HCT116 (cell line): Measurements from ENCODE around the gene EYA2. TPM values are rescaled to one million over a fixed set of nuclear protein-coding genes. Genes with fewer than 3 reads are reported as not detected.

Experiments used
- ATAC-seq: fragments of 200-7000 bp; cut with Tn5 transposase; 2 replicates; pipeline ENCODE4 v1.9.1; 2020; ENCODE audit warnings: mild to moderate bottlenecking, moderate library complexity
- BruUV-seq: library from RNA; stranded (reverse); fragments of 400-500 nt; replicated peaks from 2 replicates; lab custom pipeline; 2021; lab: Mats Ljungman, UMichigan
- CTCF ChIA-PET: fragments of 300-600 bp; sonication (Branson Sonifier 250); formaldehyde crosslinking; loops from one replicate; lab custom pipeline; 2021; ENCODE audit warnings: antibody characterized with exemption; lab: Charles Lee
- POLR2A ChIA-PET: fragments of 300-600, 350-600 bp; sonication (Branson Sonifier 250); formaldehyde crosslinking; loops from one replicate; lab custom pipeline; 2021; ENCODE audit warnings: antibody characterized with exemption; lab: Charles Lee
- RAD21 ChIA-PET, 2 experiments: fragments of 300-600 bp; sonication (Branson Sonifier 250); formaldehyde crosslinking; loops; one replicate each; lab custom pipeline; 2023; ENCODE audit warnings: low total read pairs in 2 of 2; ENCODE audit not compliant: uncharacterized antibody in 2 of 2, unreplicated experiment in 2 of 2, low non-redundant PET in 1 of 2; lab: Charles Lee
- DNase-seq: peaks from one replicate; pipeline ENCODE4 v3.0.0-alpha.2; 2010; ENCODE audit warnings: low read depth, low spot score
- H2AFZ ChIP-seq: fragments of 200-600 bp; shearing (Covaris generic), sonication (generic); 2 replicates; pipeline ENCODE4 v1.6.1; 2017; ENCODE audit warnings: low read depth, mixed run types, mixed read lengths, antibody characterized with exemption, low read length; ENCODE audit not compliant: poor library complexity, severe bottlenecking
- H3K27ac ChIP-seq: 2 replicates; pipeline ENCODE4 v1.5.1; 2012; ENCODE audit warnings: low read depth, low read length
- H3K27me3 ChIP-seq: fragments of 200-600 bp; sonication (generic); 2 replicates; pipeline ENCODE4 v1.6.1; 2016; ENCODE audit warnings: mixed run types, low read length, mixed read lengths; ENCODE audit not compliant: insufficient read depth
- H3K36me3 ChIP-seq, 2 experiments: fragments of 200-500 bp in 1 of 2; fragments of 200-600 bp in 1 of 2; sonication (Bioruptor generic) in 1 of 2; sonication (generic) in 1 of 2; 2 replicates each; pipeline versions ENCODE4 v1.5.1 to v1.6.1; 2014 to 2016; ENCODE audit warnings: low read length in 2 of 2, inconsistent platforms in 1 of 2, mixed read lengths in 1 of 2, mixed run types in 1 of 2; ENCODE audit not compliant: insufficient read depth in 2 of 2, control insufficient read depth in 1 of 2
- H3K4me1 ChIP-seq, 2 experiments: fragments of 200-600 bp in 1 of 2; sonication (generic) in 1 of 2; 2 replicates each; pipeline versions ENCODE4 v1.5.1 to v1.6.1; 2012 to 2017; ENCODE audit warnings: low read length in 2 of 2, inconsistent platforms in 1 of 2, mild to moderate bottlenecking in 1 of 2, mixed read lengths in 1 of 2, mixed run types in 1 of 2, moderate library complexity in 1 of 2; ENCODE audit not compliant: insufficient read depth in 2 of 2, control insufficient read depth in 1 of 2
- H3K4me2 ChIP-seq: fragments of 200-600 bp; sonication (generic); 2 replicates; pipeline ENCODE4 v1.6.1; 2017; ENCODE audit warnings: mixed run types, low read length, mixed read lengths
- H3K4me3 ChIP-seq, 2 experiments: fragments of 200-600 bp in 1 of 2; sonication (generic) in 1 of 2; replicated peaks in 1 of 2; 2 replicates each; pipeline ENCODE4 v1.5.1; 2011 to 2016; ENCODE audit warnings: low read length in 2 of 2, control low read depth in 1 of 2, low read depth in 1 of 2, mild to moderate bottlenecking in 1 of 2, mixed read lengths in 1 of 2, mixed run types in 1 of 2
- H3K79me2 ChIP-seq: fragments of 200-600 bp; sonication (generic); 2 replicates; pipeline ENCODE4 v1.6.1; 2017; ENCODE audit warnings: mild to moderate bottlenecking, mixed run types, low read length, moderate library complexity, mixed read lengths; ENCODE audit not compliant: insufficient read depth
- H3K9ac ChIP-seq: fragments of 200-600 bp; sonication (generic); 2 replicates; pipeline ENCODE4 v1.6.1; 2016; ENCODE audit warnings: low read length, mixed read lengths
- H3K9me2 ChIP-seq: fragments of 200-600 bp; sonication (generic), shearing (Covaris generic); 2 replicates; pipeline ENCODE4 v1.6.1; 2017; ENCODE audit warnings: mixed run types, mild to moderate bottlenecking, moderate library complexity; ENCODE audit not compliant: insufficient read depth
- H3K9me3 ChIP-seq, 2 experiments: fragments of 200-500 bp in 1 of 2; fragments of 200-600 bp in 1 of 2; sonication (Bioruptor generic) in 1 of 2; sonication (generic) in 1 of 2; 2 replicates each; pipeline ENCODE4 v1.6.1; 2014 to 2017; ENCODE audit warnings: low read length in 2 of 2, mixed read lengths in 2 of 2, inconsistent platforms in 1 of 2, low read depth in 1 of 2, mild to moderate bottlenecking in 1 of 2, mixed run types in 1 of 2, moderate library complexity in 1 of 2; ENCODE audit not compliant: control insufficient read depth in 1 of 2, insufficient read depth in 1 of 2
- H4K20me1 ChIP-seq: fragments of 200-600 bp; sonication (generic), shearing (Covaris generic); 2 replicates; pipeline ENCODE4 v1.6.1; 2017; ENCODE audit warnings: mixed run types, mild to moderate bottlenecking, moderate library complexity; ENCODE audit not compliant: insufficient read depth
- CBX3 ChIP-seq: IDR thresholded peaks from 2 replicates; pipeline ENCODE4 v1.6.1; 2012; ENCODE audit warnings: low read depth
- CTCF ChIP-seq, 3 experiments: fragments of 200-600 bp in 1 of 3; sonication (generic) in 1 of 3; IDR thresholded peaks in 2 of 3; conservative IDR thresholded peaks in 1 of 3; 2 replicates each; pipeline ENCODE4 v1.5.1; 2012 to 2017; ENCODE audit warnings: low read depth in 2 of 3, low read length in 2 of 3, antibody characterized with exemption in 1 of 3, borderline replicate concordance in 1 of 3, control low read depth in 1 of 3, mild to moderate bottlenecking in 1 of 3, mixed read lengths in 1 of 3, mixed run types in 1 of 3, moderate library complexity in 1 of 3; ENCODE audit not compliant: insufficient read depth in 1 of 3
- MAX ChIP-seq: IDR thresholded peaks from 2 replicates; pipeline ENCODE4 v1.6.1; 2012
- REST ChIP-seq: IDR thresholded peaks from 2 replicates; pipeline ENCODE4 v1.6.1; 2012; ENCODE audit warnings: low read depth
- intact Hi-C: fragments of 100-400 bp; cut with micrococcal nuclease; formaldehyde crosslinking; loops from 2 replicates; pipeline ENCODE4 v1.10.0; 2022
- total RNA-seq: library from RNA; stranded (reverse); gene quantifications from one replicate; pipeline ENCODE4 v1.2.1, GENCODE V29; 2021; ENCODE audit not compliant: unreplicated experiment

The EYA2 gene
- total RNA-seq, 1 experiment from 2014 or later: not detected

GRCh38 chr20:47102629-47103028 lies 208.0 kb downstream of the EYA2 start (continued):
- no peak for TF ChIP-seq REST
- no peak for TF ChIP-seq CBX3
- TF ChIP-seq CTCF (IDR thresholded peaks at IDR 0.05 in 2 of 3, conservative IDR thresholded peaks at IDR 0.05 in 1 of 3; ENCODE audit: borderline replicate concordance in 1 of 3, insufficient read depth in 1 of 3, low read depth in 2 of 3, low read length in 2 of 3): no peak

GRCh38 chr20:47106786-47107185 lies 212.1 kb downstream of the EYA2 start:
- Histone ChIP-seq H3K27me3 (no peaks in the 10 kb centered on the region), H2AFZ (no peak overlapping the region)
- TF ChIP-seq MAX: no peak
- TF ChIP-seq, all 23 proteins: peak for 0
- Histone ChIP-seq H3K27ac (no peak overlapping the region), H3K9me2 (no peaks in the 10 kb centered on the region), H3K9ac (no peak overlapping the region), H4K20me1 (no peaks in the 10 kb centered on the region), H3K79me2 (no peaks in the 10 kb centered on the region), H3K36me3 (no peaks in the 10 kb centered on the region), H3K9me3 (peaks cover 8 to 18% of the 10 kb centered on the region in 2 experiments; a peak in 2 of 4 replicates), H3K4me2 (no peak overlapping the region), H3K4me3 (no peak overlapping the region), H3K4me1 (no peaks in the 10 kb centered on the region)
- ChIA-PET RAD21 (no interaction called here), CTCF (no interaction called here), POLR2A (no interaction called here)
- ATAC-seq: no peak
- no TSS peak for BruUV-seq
- intact Hi-C loops: no loop called here
- no peak for DNase-seq
